ENCODE data around the gene NFE2L2. TPM values are rescaled to one million over a fixed set of nuclear protein-coding genes. Genes with fewer than 3 reads are reported as not detected.

NFE2L2 gene
- total RNA-seq, 6 donors from 2014 or later = 52.4 to 174 (median 94.4) TPM

- TF ChIP-seq POLR2AphosphoS5 (IDR thresholded peaks at IDR 0.05) (no peak), EP300 (IDR thresholded peaks at IDR 0.05) (no peak), POLR2A (IDR thresholded peaks at IDR 0.05) (no peak), CTCF (IDR thresholded peaks at IDR 0.05) (no peak)
- Histone ChIP-seq H3K4me3 (no peak overlapping the region), H3K4me1 (no peaks in the 10 kb centered on the region), H3K27ac (no peak overlapping the region), H3K27me3 (no peaks in the 10 kb centered on the region), H3K36me3 (no peaks in the 10 kb centered on the region), H3K9me3 (no peaks in the 10 kb centered on the region)
- 90 to 94% methylated on average over 1 of the region's 1 CpG for WGBS, 2 donors
- no peak for ATAC-seq (ENCODE audit: low FRiP score in 2 of 2)
- DNase-seq = no peak
Measured at GRCh38 chr2:177184606-177185005, 79.9 kb downstream of the NFE2L2 start.

GRCh38 chr2:177183860-177184259 lies 80.7 kb downstream of the NFE2L2 start:
- DNase-seq = no peak
- no peak for TF ChIP-seq POLR2A (IDR thresholded peaks at IDR 0.05)
- no peak for TF ChIP-seq POLR2AphosphoS5 (IDR thresholded peaks at IDR 0.05)
- TF ChIP-seq EP300 (IDR thresholded peaks at IDR 0.05) = no peak
- TF ChIP-seq CTCF (IDR thresholded peaks at IDR 0.05) = no peak
- Histone ChIP-seq H3K36me3 (no peaks in the 10 kb centered on the region), H3K4me3 (no peak overlapping the region), H3K9me3 (no peaks in the 10 kb centered on the region), H3K27me3 (no peaks in the 10 kb centered on the region), H3K27ac (no peak overlapping the region), H3K4me1 (no peaks in the 10 kb centered on the region)
- ATAC-seq (ENCODE audit: low FRiP score in 2 of 2) = no peak

Small RNA genes lying within 50 kb of the gene (small RNA-seq; reads per million reads assigned to genes)
- gene MIR3128 (0.06 to 0.14 (median 0.12) reads per million in 4 donors), gene MIR6512 (0 reads per million in 4 donors), gene RF00019 (0 reads per million in 4 donors)

Other genes starting within 250 kb of the NFE2L2 start
- gene HNRNPA3, start 51.9 kb downstream of the NFE2L2 start, total RNA-seq = 100 to 1,000 TPM in 2 of 6 donors, 10 to 100 TPM in 4; 53.2 to 146 (median 89.0) TPM
- gene AGPS, start 128.0 kb upstream of the NFE2L2 start, total RNA-seq = 10 to 100 TPM; 38.8 to 81.6 (median 50.0) TPM

All from upper lobe of left lung (tissue), 6 donors.